ENCODE measurements around the gene NDUFS2. TPM values are rescaled to one million over a fixed set of nuclear protein-coding genes. Genes with fewer than 3 reads are reported as not detected.
"Not testable (repeated sequence)": the region's sequence is repeated elsewhere in the genome, so short reads cannot be mapped to it uniquely, and the experiment has no call there.

Gene NDUFS2
- total and polyA plus RNA-seq, 2 donors (not counting 1 experiment from before 2014, with no cell fraction given): 53.9 to 82.3 TPM

DNA sequence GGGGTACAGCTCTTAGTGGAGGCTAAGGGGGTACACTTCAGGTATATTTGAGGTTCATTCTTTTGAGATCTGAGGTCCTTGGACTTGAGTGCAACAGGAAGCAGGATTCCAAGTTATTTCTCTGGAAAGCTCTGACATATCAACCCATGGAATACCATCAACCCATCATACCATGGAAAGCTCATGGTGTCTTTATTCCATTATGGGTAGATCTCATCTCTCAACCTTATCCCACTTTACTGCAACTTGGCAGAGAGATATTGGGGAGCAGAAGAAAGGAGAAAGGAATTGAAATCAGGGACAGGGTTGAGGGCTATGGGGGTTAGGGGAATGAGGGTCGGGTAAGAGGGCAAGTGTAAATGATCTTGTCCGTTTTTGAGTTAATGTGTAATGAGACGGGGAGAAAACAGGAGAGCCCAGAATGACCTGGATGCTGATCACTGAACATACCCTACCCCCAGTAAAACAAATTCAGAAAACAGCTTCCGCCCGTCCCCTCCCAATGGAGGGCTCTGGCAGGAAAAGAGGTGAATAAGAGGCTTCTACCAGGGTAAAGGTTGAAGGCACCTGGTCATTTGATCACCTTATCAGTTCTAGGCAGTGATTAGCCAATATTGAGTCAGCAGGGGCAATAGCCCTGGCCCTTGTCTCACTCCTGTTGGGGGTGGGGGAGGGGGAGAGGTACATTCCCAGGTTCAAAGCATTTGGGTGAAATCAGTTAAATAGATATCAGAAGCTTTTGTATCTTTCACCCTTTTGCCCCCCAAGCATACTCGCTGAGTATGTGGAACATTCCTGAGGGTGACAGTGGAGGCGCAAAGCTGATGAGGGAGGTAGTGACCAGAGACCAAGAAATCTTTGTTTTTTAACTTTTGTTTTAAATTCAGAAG, 21.9 kb downstream of the NDUFS2 start:
- Mint-ChIP-seq H3K9me3 (ENCODE audit: insufficient read depth) (no peaks in the 10 kb centered on the region), H3K27ac (no peak overlapping the region), H3K4me3 (no peak overlapping the region), H3K27me3 (peaks cover 41% of the 10 kb centered on the region), H3K4me1 (peaks cover 31% of the 10 kb centered on the region)
- H3K9me3 ChIP-seq (ENCODE audit: control extremely low read depth in 1 of 3, control insufficient read depth in 2 of 3, insufficient read depth in 1 of 3, low read length in 2 of 3): no peaks in the 10 kb centered on the region
- H3K36me3 ChIP-seq (replicated peaks in 1 of 2; ENCODE audit: control extremely low read depth in 1 of 2, control insufficient read depth in 1 of 2, extremely low read depth in 1 of 2, insufficient read depth in 2 of 2, low read length in 1 of 2): peaks cover 1 to 6% of the 10 kb centered on the region in 2 experiments
- peaks cover 0 to 40% (median 32%) of the 10 kb centered on the region in 4 experiments for H3K27me3 ChIP-seq (replicated peaks in 1 of 4; ENCODE audit: control extremely low read depth in 1 of 4, control insufficient read depth in 3 of 4, insufficient read depth in 4 of 4, low read length in 3 of 4)
- intact Hi-C loops (cut with micrococcal nuclease): no loop called here
- H2AFZ ChIP-seq (ENCODE audit: insufficient read depth, low read depth, low read length, poor library complexity, severe bottlenecking): no peak overlapping the region
- TF ChIP-seq, protein P1, sequence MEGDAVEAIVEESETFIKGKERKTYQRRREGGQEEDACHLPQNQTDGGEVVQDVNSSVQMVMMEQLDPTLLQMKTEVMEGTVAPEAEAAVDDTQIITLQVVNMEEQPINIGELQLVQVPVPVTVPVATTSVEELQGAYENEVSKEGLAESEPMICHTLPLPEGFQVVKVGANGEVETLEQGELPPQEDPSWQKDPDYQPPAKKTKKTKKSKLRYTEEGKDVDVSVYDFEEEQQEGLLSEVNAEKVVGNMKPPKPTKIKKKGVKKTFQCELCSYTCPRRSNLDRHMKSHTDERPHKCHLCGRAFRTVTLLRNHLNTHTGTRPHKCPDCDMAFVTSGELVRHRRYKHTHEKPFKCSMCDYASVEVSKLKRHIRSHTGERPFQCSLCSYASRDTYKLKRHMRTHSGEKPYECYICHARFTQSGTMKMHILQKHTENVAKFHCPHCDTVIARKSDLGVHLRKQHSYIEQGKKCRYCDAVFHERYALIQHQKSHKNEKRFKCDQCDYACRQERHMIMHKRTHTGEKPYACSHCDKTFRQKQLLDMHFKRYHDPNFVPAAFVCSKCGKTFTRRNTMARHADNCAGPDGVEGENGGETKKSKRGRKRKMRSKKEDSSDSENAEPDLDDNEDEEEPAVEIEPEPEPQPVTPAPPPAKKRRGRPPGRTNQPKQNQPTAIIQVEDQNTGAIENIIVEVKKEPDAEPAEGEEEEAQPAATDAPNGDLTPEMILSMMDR (IDR thresholded peaks at IDR 0.05): no peak
- TF ChIP-seq EZH2 (IDR thresholded peaks at IDR 0.05; ENCODE audit: borderline replicate concordance, insufficient read depth, low read depth, low read length, poor library complexity, severe bottlenecking): no peak
- no peak overlapping the region for H3K4me2 ChIP-seq (replicated peaks; ENCODE audit: low read depth, low read length, poor library complexity, severe bottlenecking)
- H3K9ac ChIP-seq (ENCODE audit: low read length): no peak overlapping the region
- H3K79me2 ChIP-seq (ENCODE audit: control insufficient read depth, insufficient read depth, low read length): peaks cover 7% of the 10 kb centered on the region
- ATAC-seq (ENCODE audit: low read depth) (no peak), DNase-seq (no peak)
- WGBS (ENCODE audit: insufficient coverage): 100% methylated on average over 1 of the region's 7 CpGs
- ChIA-PET POLR2A (interaction anchor here (1.1 to 2.9 kb wide), 3 partner anchors 16 to 83 kb away, joined by 3 to 21 read pairs (median 4); partner anchors contain the start of gene NDUFS2), CTCF (interaction anchor here (0.6 to 10.0 kb wide), 5 partner anchors 14 to 174 kb away, joined by 3 to 104 read pairs (median 6); partner anchors contain the start of gene PPOX)
- H4K20me1 ChIP-seq (ENCODE audit: control insufficient read depth, insufficient read depth, low read length, poor library complexity, severe bottlenecking): no peaks in the 10 kb centered on the region
- peaks cover 22 to 29% of the 10 kb centered on the region in 2 donors for H3K4me1 ChIP-seq (ENCODE audit: control insufficient read depth in 2 of 2, insufficient read depth in 2 of 2, low read length in 2 of 2)
- H3K27ac ChIP-seq (ENCODE audit: low read length in 2 of 2): no peak overlapping the region
- H3K4me3 ChIP-seq (ENCODE audit: control extremely low read depth in 1 of 5, extremely low read depth in 1 of 5, insufficient read depth in 1 of 5, low read depth in 2 of 5, low read length in 4 of 5): no peak overlapping the region

DNA sequence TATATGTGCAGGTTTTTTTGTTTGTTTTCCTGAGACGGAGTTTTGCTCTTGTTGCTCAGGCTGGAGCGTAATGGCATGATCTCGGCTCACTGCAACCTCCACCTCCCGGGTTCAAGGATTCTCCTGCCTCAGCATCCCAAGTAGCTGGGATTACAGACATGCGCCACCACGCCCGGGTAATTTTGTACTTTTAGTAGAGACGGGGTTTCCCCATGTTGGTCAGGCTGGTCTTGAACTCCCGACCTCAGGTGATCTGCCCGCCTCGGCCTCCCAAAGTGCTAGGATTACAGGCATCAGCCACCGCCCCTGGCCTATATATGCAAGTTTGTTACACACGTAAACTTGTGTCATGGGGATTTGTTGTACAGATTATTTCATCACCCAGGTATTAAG, 22.5 kb downstream of the NDUFS2 start:
- H3K4me3 Mint-ChIP-seq; H3K9me3 ChIP-seq (ENCODE audit: control extremely low read depth in 1 of 3, control insufficient read depth in 2 of 3, insufficient read depth in 1 of 3, low read length in 2 of 3); H3K9me3 Mint-ChIP-seq (ENCODE audit: insufficient read depth); H4K20me1 ChIP-seq (ENCODE audit: control insufficient read depth, insufficient read depth, low read length, poor library complexity, severe bottlenecking); H3K27ac ChIP-seq (ENCODE audit: low read length in 2 of 2); H2AFZ ChIP-seq (ENCODE audit: insufficient read depth, low read depth, low read length, poor library complexity, severe bottlenecking); H3K27ac Mint-ChIP-seq; H3K4me2 ChIP-seq (replicated peaks; ENCODE audit: low read depth, low read length, poor library complexity, severe bottlenecking); H3K4me3 ChIP-seq (ENCODE audit: control extremely low read depth in 1 of 5, extremely low read depth in 1 of 5, insufficient read depth in 1 of 5, low read depth in 2 of 5, low read length in 4 of 5); H3K9ac ChIP-seq (ENCODE audit: low read length); DNase-seq; H3K79me2 ChIP-seq (ENCODE audit: control insufficient read depth, insufficient read depth, low read length); ATAC-seq (ENCODE audit: low read depth): not testable (repeated sequence)
- H3K27me3 Mint-ChIP-seq: peaks cover 35% of the 10 kb centered on the region
- peaks cover 1 to 12% of the 10 kb centered on the region in 2 experiments for H3K36me3 ChIP-seq (replicated peaks in 1 of 2; ENCODE audit: control extremely low read depth in 1 of 2, control insufficient read depth in 1 of 2, extremely low read depth in 1 of 2, insufficient read depth in 2 of 2, low read length in 1 of 2)
- H3K27me3 ChIP-seq (replicated peaks in 1 of 4; ENCODE audit: control extremely low read depth in 1 of 4, control insufficient read depth in 3 of 4, insufficient read depth in 4 of 4, low read length in 3 of 4): peaks cover 0 to 34% (median 28%) of the 10 kb centered on the region in 4 experiments
- 80% methylated on average over 1 of the region's 13 CpGs for WGBS (ENCODE audit: insufficient coverage)
- ChIA-PET CTCF (interaction anchor here (0.6 to 10.0 kb wide), 7 partner anchors 14 to 156 kb away, joined by 3 to 104 read pairs (median 26); partner anchors contain the start of genes CFAP126 and PPOX), POLR2A (interaction anchor here (1.1 to 2.9 kb wide), 3 partner anchors 10 to 83 kb away, joined by 3 to 21 read pairs (median 4); partner anchors contain the start of genes FCER1G and NDUFS2)
- intact Hi-C loops (cut with micrococcal nuclease): loop anchor here (1.0 to 5.0 kb wide), 4 partner anchors 22 to 68 kb away; partner anchors contain the start of genes NDUFS2 and PPOX
- H3K4me1 ChIP-seq (ENCODE audit: control insufficient read depth in 2 of 2, insufficient read depth in 2 of 2, low read length in 2 of 2): peaks cover 22 to 29% of the 10 kb centered on the region in 2 donors
- peaks cover 31% of the 10 kb centered on the region for H3K4me1 Mint-ChIP-seq

All from B cell (primary cell).